Measurements from ENCODE around the gene FLVCR1.

FLVCR1 gene

GRCh38 chr1:212916481-212917133, 58.5 kb downstream of the FLVCR1 start:
- peak; percentile 70 for DNase-seq

GRCh38 chr1:212917134-212917485, 59.0 kb downstream of the FLVCR1 start:
- no peak for DNase-seq

- no peak for DNase-seq
These were observed 59.8 kb downstream of the FLVCR1 start for GRCh38 chr1:212917858-212918257.

- DNase-seq, result no peak
These were observed 60.7 kb downstream of the FLVCR1 start for GRCh38 chr1:212918824-212919223.

- DNase-seq, result no peak
These were observed 62.2 kb downstream of the FLVCR1 start for GRCh38 chr1:212920246-212920645.

GRCh38 chr1:212920896-212921295, 62.8 kb downstream of the FLVCR1 start:
- no peak for DNase-seq

- DNase-seq, result no peak
These were observed 63.9 kb downstream of the FLVCR1 start for GRCh38 chr1:212922016-212922415.

- DNase-seq, result no peak
These were observed 68.3 kb downstream of the FLVCR1 start for GRCh38 chr1:212926372-212926771.

- peak; percentile 49 for DNase-seq
These were observed 70.5 kb downstream of the FLVCR1 start for GRCh38 chr1:212928323-212929291.

GRCh38 chr1:212930986-212931678, 73.1 kb downstream of the FLVCR1 start:
- DNase-seq, result no peak

GRCh38 chr1:212933815-212934471, 75.9 kb downstream of the FLVCR1 start:
- no peak for DNase-seq

GRCh38 chr1:212935387-212935981, 77.4 kb downstream of the FLVCR1 start:
- no peak for DNase-seq

- DNase-seq, result no peak
These were observed 79.0 kb downstream of the FLVCR1 start for GRCh38 chr1:212937034-212937433.

GRCh38 chr1:212938846-212939245, 80.8 kb downstream of the FLVCR1 start:
- no peak for DNase-seq

- no peak for DNase-seq
These were observed 83.4 kb downstream of the FLVCR1 start for GRCh38 chr1:212941452-212941851.

GRCh38 chr1:212942679-212943392, 84.8 kb downstream of the FLVCR1 start:
- DNase-seq, result no peak

GRCh38 chr1:212943393-212943710, 85.3 kb downstream of the FLVCR1 start:
- DNase-seq, result no peak

- DNase-seq, result no peak
These were observed 86.3 kb downstream of the FLVCR1 start for GRCh38 chr1:212944229-212944901.

GRCh38 chr1:212945056-212945455, 87.0 kb downstream of the FLVCR1 start:
- no peak for DNase-seq

- DNase-seq, result no peak
These were observed 87.5 kb downstream of the FLVCR1 start for GRCh38 chr1:212945463-212946160.

GRCh38 chr1:212946872-212947271, 88.8 kb downstream of the FLVCR1 start:
- DNase-seq, result no peak
